T-helper 17 cell (primary cell): ENCODE results near the gene OLFML2A. TPM values are rescaled to one million over a fixed set of nuclear protein-coding genes. Genes with fewer than 3 reads are reported as not detected.

ENCODE experiments used
- ATAC-seq: fragments of 150-1000 bp; cut with Tn5 transposase; 2 replicates; pipeline ENCODE4 v1.10.0; 2021; ENCODE audit warnings: mild to moderate bottlenecking, moderate library complexity
- DNase-seq, 3 donors: peaks; one replicate each; pipeline versions ENCODE4 v3.0.0 to v3.0.0-alpha.2; 2020 to 2021
- H3K9me3 ChIP-seq: one replicate; pipeline ENCODE4 v1.7.0; 2013; ENCODE audit warnings: low read length, mild to moderate bottlenecking; ENCODE audit not compliant: control insufficient read depth, poor library complexity, severe bottlenecking
- H3K27ac Mint-ChIP-seq: one replicate; pipeline ENCODE4 v1.8.0; 2022; ENCODE audit warnings: mild to moderate bottlenecking, moderate library complexity, mixed read lengths
- H3K27me3 Mint-ChIP-seq: one replicate; pipeline ENCODE4 v1.8.0; 2022; ENCODE audit warnings: mixed read lengths
- H3K36me3 Mint-ChIP-seq: one replicate; pipeline ENCODE4 v1.8.0; 2022; ENCODE audit warnings: low read depth, mixed read lengths
- H3K4me1 Mint-ChIP-seq: one replicate; pipeline ENCODE4 v1.8.0; 2022; ENCODE audit warnings: mild to moderate bottlenecking, mixed read lengths
- H3K4me3 Mint-ChIP-seq: one replicate; pipeline ENCODE4 v1.8.0; 2022; ENCODE audit warnings: mild to moderate bottlenecking, moderate library complexity, mixed read lengths
- total RNA-seq, 4 donors: library from RNA in 2 of 4; stranded (reverse) in 2 of 4; gene quantifications; one replicate each; pipeline ENCODE4 v1.2.3 and lab custom pipeline; 2022 to 2026

The OLFML2A gene
- total RNA-seq, 2 donors from 2014 or later, result not detected

DNA sequence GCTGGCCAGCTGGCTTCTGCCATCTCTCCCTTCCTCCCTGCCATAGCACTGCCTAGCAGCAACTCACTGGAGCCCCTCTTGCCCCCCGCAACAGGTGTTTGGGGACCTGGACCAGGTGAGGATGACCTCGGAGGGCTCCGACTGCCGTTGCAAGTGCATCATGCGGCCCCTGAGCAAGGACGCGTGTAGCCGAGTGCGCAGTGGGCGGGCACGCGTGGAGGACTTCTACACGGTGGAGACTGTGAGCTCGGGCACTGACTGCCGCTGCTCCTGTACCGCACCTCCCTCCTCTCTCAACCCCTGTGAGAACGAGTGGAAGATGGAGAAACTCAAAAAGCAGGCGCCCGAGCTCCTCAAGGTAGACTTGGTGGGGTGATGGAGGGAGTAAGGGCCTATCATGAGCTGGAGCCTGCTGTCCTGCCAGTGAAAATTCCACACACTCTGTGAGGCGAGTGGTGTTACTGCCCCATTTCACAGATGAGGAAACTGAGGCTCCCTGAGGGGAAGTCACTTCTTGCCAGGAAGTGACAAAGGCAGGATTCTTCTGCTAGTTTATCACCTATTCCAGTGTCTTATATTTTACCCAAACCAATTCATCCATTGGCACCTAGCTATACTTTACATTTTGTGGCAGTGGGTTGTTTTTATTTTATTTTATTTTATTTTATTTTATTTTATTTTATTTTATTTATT lies 10.1 kb downstream of the OLFML2A start:
- no peaks in the 10 kb centered on the region for H3K9me3 ChIP-seq
- ATAC-seq (no peak), DNase-seq (no peak)
- peaks cover 2% of the 10 kb centered on the region for H3K36me3 Mint-ChIP-seq
- peaks cover 15% of the 10 kb centered on the region for H3K27me3 Mint-ChIP-seq
- H3K4me3 Mint-ChIP-seq, result peak overlapping the region; percentile 45
- H3K27ac Mint-ChIP-seq, result no peak overlapping the region
- no peaks in the 10 kb centered on the region for H3K4me1 Mint-ChIP-seq

DNA sequence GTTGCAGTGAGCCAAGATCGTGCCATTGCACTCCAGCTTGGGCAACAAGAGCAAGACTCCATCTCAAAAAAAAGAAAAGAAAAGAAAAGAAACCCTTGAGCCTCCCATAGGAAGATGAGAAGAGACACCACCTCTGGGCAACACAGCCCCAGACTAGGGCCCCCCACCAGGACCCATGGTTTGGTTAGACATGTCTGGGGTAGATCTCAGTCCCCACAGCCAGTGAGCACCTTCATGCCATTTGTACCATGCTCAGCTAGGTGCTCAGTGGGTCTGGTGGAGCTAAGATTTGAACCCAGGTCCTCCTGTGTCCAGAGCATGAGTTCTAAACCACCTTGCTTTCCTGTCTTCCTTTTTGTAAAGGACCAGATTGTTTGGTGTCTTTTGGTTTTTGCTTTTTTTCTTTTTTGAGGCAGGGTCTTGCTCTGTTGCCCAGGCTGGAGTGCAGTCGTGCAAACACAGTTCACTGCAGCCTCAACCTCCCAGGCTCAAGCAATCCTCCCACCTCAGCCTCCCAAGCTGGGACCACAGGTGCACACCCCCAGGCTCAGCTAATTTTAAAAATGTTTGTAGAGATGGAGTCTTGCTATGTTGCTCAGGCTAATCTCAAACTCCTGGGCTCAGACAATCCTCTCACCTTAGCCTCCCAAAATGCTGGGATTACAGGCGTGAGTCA lies 11.7 kb downstream of the OLFML2A start:
- DNase-seq, result no peak
- no peak overlapping the region for H3K27ac Mint-ChIP-seq
- no peaks in the 10 kb centered on the region for H3K4me1 Mint-ChIP-seq
- peaks cover 23% of the 10 kb centered on the region for H3K27me3 Mint-ChIP-seq
- H3K9me3 ChIP-seq, result no peaks in the 10 kb centered on the region
- no peak for ATAC-seq
- H3K36me3 Mint-ChIP-seq, result peaks cover 1% of the 10 kb centered on the region
- H3K4me3 Mint-ChIP-seq, result no peak overlapping the region

DNA sequence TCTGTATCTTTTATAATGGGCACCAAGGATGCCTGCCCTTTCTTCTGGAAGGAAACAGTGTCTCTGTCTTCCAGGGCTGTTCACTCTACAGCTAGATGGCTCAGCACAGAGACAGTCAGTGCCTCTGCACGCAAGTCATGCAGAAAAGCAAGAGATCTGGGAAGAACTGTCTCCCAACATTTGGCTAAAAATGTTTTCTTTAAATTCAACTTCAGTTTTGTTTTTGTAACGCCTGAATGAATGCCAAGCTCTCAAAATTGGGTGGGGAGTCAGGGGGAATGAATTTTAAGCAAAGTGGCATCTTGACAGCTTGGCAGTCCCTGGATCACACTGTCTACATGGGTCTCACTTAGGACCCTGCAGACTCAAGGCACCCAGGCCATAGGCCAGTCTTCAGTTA lies 12.6 kb downstream of the OLFML2A start:
- DNase-seq (no peak), ATAC-seq (no peak)
- no peak overlapping the region for H3K27ac Mint-ChIP-seq
- no peaks in the 10 kb centered on the region for H3K9me3 ChIP-seq
- H3K4me1 Mint-ChIP-seq, result no peaks in the 10 kb centered on the region
- H3K36me3 Mint-ChIP-seq, result no peaks in the 10 kb centered on the region
- H3K27me3 Mint-ChIP-seq, result peaks cover 27% of the 10 kb centered on the region
- no peak overlapping the region for H3K4me3 Mint-ChIP-seq

GRCh38 chr9:124790301-124790700 lies 13.4 kb downstream of the OLFML2A start:
- ATAC-seq, result no peak

GRCh38 chr9:124790801-124791505 lies 14.0 kb downstream of the OLFML2A start:
- no peaks in the 10 kb centered on the region for H3K9me3 ChIP-seq
- ATAC-seq (no peak), DNase-seq (no peak)
- H3K4me3 Mint-ChIP-seq, result no peak overlapping the region
- peaks cover 24% of the 10 kb centered on the region for H3K27me3 Mint-ChIP-seq
- H3K27ac Mint-ChIP-seq, result no peak overlapping the region
- no peaks in the 10 kb centered on the region for H3K36me3 Mint-ChIP-seq
- H3K4me1 Mint-ChIP-seq, result no peaks in the 10 kb centered on the region

More at GRCh38 chr9:124790301-124790700, 13.4 kb downstream of the OLFML2A start:
- Mint-ChIP-seq H3K4me1 (no peaks in the 10 kb centered on the region), H3K27ac (no peak overlapping the region), H3K36me3 (no peaks in the 10 kb centered on the region), H3K4me3 (no peak overlapping the region), H3K27me3 (peaks cover 27% of the 10 kb centered on the region)
- H3K9me3 ChIP-seq, result no peaks in the 10 kb centered on the region
- no peak for DNase-seq

DNA sequence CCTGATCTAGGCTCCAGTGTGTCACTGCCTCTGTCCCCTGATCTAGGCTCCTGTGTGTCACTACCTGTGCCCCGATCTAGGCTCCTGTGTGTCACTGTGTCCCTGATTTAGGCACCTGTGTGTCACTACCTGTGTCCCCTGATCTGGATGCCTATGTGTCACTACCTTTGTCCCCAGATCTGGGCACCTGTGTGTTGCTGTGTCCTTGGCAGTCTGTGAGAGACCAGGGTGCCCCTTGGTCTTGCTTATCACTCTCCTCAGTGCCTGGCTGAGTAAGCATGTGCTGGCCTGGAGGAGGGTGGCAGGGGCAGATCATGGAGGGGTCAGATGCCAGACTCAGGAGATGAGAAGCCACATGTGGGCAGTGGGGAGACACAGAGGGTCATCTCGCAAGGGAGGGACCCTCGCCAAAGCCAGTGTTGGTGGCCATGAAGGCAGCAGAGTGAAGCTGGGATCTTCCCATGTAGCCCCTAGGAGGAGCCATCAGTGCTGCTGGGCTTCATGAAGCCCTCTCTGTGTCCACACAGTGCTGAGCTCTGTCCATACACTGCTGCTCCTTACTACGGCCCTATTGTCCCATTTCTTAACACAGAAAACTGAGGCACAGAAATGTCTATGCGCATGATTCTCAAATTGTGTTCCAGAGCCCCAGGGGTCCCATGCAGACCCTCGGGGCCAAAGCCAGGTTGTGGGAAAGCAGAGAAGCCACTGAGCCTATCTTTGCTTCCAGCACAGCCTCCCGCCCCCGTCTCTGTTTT lies 15.5 kb downstream of the OLFML2A start:
- no peak for DNase-seq
- Mint-ChIP-seq H3K4me3 (no peak overlapping the region), H3K4me1 (no peaks in the 10 kb centered on the region), H3K27ac (no peak overlapping the region), H3K36me3 (no peaks in the 10 kb centered on the region), H3K27me3 (peaks cover 18% of the 10 kb centered on the region)
- H3K9me3 ChIP-seq, result no peaks in the 10 kb centered on the region
- no peak for ATAC-seq

GRCh38 chr9:124793015-124793541 lies 16.1 kb downstream of the OLFML2A start:
- no peak for DNase-seq
- H3K9me3 ChIP-seq, result no peaks in the 10 kb centered on the region
- no peak for ATAC-seq
- no peak overlapping the region for H3K27ac Mint-ChIP-seq
- H3K4me3 Mint-ChIP-seq, result no peak overlapping the region
- H3K27me3 Mint-ChIP-seq, result peaks cover 23% of the 10 kb centered on the region
- no peaks in the 10 kb centered on the region for H3K36me3 Mint-ChIP-seq
- no peaks in the 10 kb centered on the region for H3K4me1 Mint-ChIP-seq

DNA sequence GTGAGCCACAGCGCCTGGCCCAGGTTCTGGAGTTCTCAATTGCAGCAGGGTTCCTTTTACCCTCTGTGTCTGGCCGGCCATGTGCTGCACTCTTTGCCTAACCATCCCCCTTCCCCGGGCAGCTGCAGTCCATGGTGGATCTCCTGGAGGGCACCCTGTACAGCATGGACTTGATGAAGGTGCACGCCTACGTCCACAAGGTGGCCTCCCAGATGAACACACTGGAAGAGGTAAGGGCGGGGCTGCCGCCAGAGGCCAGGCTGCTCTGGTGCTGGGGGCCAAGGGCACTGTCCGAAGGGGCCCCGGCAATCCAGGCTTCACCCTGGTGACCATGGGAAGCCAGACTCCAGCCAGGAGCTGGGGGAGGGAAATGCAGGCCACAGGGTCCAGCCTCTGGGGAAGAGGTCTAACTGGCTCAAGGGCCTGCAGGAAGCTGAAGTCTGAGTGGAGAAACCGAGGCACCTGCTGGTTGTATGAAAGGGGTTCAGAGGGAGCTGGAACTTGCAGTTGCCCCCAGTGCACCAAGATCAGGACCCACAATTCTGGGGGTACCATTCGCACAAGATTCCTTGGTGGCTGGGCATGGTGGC lies 18.1 kb downstream of the OLFML2A start:
- no peaks in the 10 kb centered on the region for H3K4me1 Mint-ChIP-seq
- no peak for DNase-seq
- H3K27ac Mint-ChIP-seq, result no peak overlapping the region
- no peak overlapping the region for H3K4me3 Mint-ChIP-seq
- ATAC-seq, result no peak
- no peaks in the 10 kb centered on the region for H3K36me3 Mint-ChIP-seq
- peaks cover 29% of the 10 kb centered on the region for H3K27me3 Mint-ChIP-seq
- H3K9me3 ChIP-seq, result no peaks in the 10 kb centered on the region

DNA sequence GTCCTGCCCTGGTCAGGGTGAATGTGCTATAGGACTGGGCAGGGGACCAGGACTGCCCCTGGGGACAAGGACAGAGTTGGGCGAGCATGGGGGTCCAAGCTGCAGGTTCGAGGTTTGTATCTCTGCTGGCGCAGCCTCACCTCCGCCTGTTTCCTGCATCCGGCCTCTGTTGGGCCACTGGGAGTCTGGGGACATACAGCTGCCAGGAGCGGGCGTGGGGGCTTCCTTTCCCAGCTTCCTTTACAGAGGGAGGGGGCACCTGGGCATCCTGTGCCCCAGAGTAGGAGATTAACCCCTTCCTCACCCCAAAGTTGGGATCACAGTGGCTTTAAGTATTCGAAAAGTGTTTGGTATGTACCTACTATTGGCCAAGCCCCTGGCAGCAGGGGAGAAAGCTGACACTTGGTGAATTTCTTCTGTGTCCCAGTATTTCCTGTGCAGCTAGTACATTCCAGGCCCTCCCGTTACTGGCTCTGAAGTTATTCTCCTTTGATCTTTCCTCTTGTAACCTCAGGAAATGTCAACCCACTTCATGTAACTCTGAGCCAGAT lies 19.0 kb downstream of the OLFML2A start:
- H3K27ac Mint-ChIP-seq, result no peak overlapping the region
- no peak overlapping the region for H3K4me3 Mint-ChIP-seq
- H3K4me1 Mint-ChIP-seq, result peaks cover 1% of the 10 kb centered on the region
- peaks cover 33% of the 10 kb centered on the region for H3K27me3 Mint-ChIP-seq
- DNase-seq, result no peak
- H3K36me3 Mint-ChIP-seq, result no peaks in the 10 kb centered on the region
- no peak for ATAC-seq
- H3K9me3 ChIP-seq, result no peaks in the 10 kb centered on the region

DNA sequence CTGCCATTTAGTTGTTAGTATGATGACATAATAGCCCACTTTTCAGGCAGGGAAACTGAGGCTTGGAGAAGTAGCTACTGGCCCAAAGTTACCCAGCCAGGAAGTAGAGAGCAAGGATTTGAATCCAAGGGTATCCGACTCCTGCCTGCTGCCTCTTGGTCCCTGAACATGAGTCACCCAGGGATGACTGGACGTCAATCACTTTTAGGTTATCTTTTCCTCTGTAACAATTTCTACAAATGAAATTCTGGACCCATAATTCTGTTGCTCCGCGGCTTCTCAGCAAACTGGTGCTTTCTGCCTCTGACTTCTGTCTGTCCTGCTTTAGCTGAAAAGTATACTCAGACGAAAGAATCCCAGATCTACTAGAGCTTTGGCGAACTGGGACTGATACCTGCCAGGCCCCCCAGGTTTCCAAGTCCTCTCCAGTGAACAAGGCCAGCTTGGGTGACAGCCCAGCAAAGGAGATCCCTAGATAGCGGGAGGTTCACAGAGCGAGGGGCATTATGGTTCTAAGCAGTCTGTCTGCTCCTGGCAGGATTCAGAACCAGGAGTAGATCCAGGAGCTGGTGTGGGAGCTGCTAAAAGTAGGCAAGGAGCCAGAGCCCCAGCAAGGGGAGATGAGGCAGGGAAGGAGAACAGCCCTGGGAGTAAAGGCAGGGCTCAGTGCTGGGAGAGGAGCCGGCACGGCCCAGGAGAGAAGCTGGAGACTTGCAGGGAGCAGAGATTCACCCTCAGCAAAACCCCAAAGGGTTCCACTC lies 20.6 kb downstream of the OLFML2A start:
- H3K4me3 Mint-ChIP-seq, result no peak overlapping the region
- ATAC-seq (no peak), DNase-seq (no peak)
- no peaks in the 10 kb centered on the region for H3K9me3 ChIP-seq
- H3K4me1 Mint-ChIP-seq, result peaks cover 2% of the 10 kb centered on the region
- H3K27me3 Mint-ChIP-seq, result peaks cover 32% of the 10 kb centered on the region
- H3K27ac Mint-ChIP-seq, result no peak overlapping the region
- no peaks in the 10 kb centered on the region for H3K36me3 Mint-ChIP-seq

DNA sequence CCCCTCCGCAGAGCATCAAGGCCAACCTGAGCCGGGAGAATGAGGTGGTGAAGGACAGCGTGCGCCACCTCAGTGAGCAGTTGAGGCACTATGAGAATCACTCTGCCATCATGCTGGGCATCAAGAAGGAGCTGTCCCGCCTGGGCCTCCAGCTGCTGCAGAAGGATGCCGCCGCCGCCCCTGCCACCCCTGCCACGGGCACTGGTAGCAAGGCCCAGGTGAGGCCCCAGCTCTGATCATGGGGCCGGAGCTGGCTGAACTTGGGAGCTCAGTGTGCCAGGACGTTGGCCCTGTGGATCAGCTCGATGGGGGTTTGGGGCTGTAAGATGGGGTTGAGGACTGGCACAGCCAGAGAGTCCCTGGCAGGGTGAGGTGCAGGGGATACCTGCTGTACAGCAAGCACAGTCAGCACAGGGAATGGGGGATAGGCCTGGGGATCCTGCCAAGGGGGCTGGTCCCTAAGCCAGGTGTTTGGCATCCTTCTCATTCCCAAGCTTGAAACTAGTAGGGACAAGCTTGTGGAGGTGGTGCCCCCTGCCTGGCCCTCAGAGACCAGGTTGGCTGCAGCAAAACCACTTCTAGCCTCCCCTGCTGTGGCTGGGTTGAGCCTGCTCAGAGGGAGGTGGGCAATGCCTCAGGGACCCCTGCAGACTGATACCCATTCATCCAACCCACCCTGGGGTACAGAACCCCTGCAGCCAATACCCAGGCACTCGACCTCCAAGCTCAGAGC lies 22.5 kb downstream of the OLFML2A start:
- no peak for DNase-seq
- Mint-ChIP-seq H3K27me3 (peaks cover 22% of the 10 kb centered on the region), H3K36me3 (no peaks in the 10 kb centered on the region), H3K27ac (no peak overlapping the region), H3K4me1 (peaks cover 2% of the 10 kb centered on the region), H3K4me3 (no peak overlapping the region)
- ATAC-seq, result no peak
- H3K9me3 ChIP-seq, result no peaks in the 10 kb centered on the region
